A673 (cell line): ENCODE measurements around the gene TMPRSS7. TPM values are rescaled to one million over a fixed set of nuclear protein-coding genes. Genes with fewer than 3 reads are reported as not detected.
"Not testable (repeated sequence)": the region's sequence is repeated elsewhere in the genome, so short reads cannot be mapped to it uniquely, and the experiment has no call there.

Source experiments
- BruUV-seq: library from RNA; stranded (reverse); fragments of 400-500 nt; replicated peaks from 2 replicates; lab custom pipeline; 2021; lab: Mats Ljungman, UMichigan
- CTCF ChIA-PET: fragments of 300-600 bp; sonication (Branson Sonifier 250); formaldehyde crosslinking; loops from one replicate; lab custom pipeline; 2022; ENCODE audit warnings: antibody characterized with exemption; lab: Charles Lee
- POLR2A ChIA-PET: fragments of 300-600 bp; sonication (Branson Sonifier 250); formaldehyde crosslinking; loops from one replicate; lab custom pipeline; 2022; ENCODE audit warnings: antibody characterized with exemption; ENCODE audit not compliant: low non-redundant PET; lab: Charles Lee
- DNase-seq: peaks from one replicate; pipeline ENCODE4 v3.0.0-alpha.2; 2015; ENCODE audit warnings: low spot score
- H3K27ac ChIP-seq: fragments of 200-600 bp; sonication (generic); 2 replicates; pipeline ENCODE4 v1.5.1; 2016; ENCODE audit warnings: mixed run types, low read depth, mild to moderate bottlenecking, mixed read lengths, antibody characterized with exemption, low read length; ENCODE audit not compliant: poor library complexity, severe bottlenecking
- H3K27me3 ChIP-seq: fragments of 200-600 bp; sonication (generic); replicated peaks from 2 replicates; pipeline ENCODE4 v1.6.1; 2017; ENCODE audit warnings: mixed run types, low read depth, mild to moderate bottlenecking, mixed read lengths, antibody characterized with exemption, low read length; ENCODE audit not compliant: insufficient read depth, poor library complexity
- H3K36me3 ChIP-seq: fragments of 200-600 bp; sonication (generic); 2 replicates; pipeline ENCODE4 v1.6.1; 2016; ENCODE audit warnings: mixed run types, mild to moderate bottlenecking, mixed read lengths, antibody characterized with exemption, low read length; ENCODE audit not compliant: insufficient read depth, poor library complexity, severe bottlenecking
- H3K4me1 ChIP-seq: fragments of 200-600 bp; sonication (generic); 2 replicates; pipeline ENCODE4 v1.6.1; 2017; ENCODE audit warnings: mixed run types, mild to moderate bottlenecking, mixed read lengths, antibody characterized with exemption, low read length; ENCODE audit not compliant: insufficient read depth, poor library complexity, severe bottlenecking
- H3K4me3 ChIP-seq: fragments of 200-600 bp; sonication (generic); 2 replicates; pipeline ENCODE4 v1.5.1; 2016; ENCODE audit warnings: low read depth, mixed run types, mild to moderate bottlenecking, mixed read lengths, low read length; ENCODE audit not compliant: poor library complexity, severe bottlenecking
- H3K9me3 ChIP-seq: fragments of 200-600 bp; sonication (generic); 2 replicates; pipeline ENCODE4 v1.6.1; 2016; ENCODE audit warnings: mixed run types, low read depth, mild to moderate bottlenecking, mixed read lengths, antibody characterized with exemption, low read length; ENCODE audit not compliant: poor library complexity, severe bottlenecking
- CTCF ChIP-seq: fragments of 300-800, 200-600 bp; sonication (generic); conservative IDR thresholded peaks from 2 replicates; pipeline ENCODE4 v1.5.1; 2017; ENCODE audit warnings: low read depth, mild to moderate bottlenecking, antibody characterized with exemption, low read length, moderate library complexity, mixed read lengths
- EZH2 ChIP-seq: fragments of 200-600 bp; sonication (generic); IDR thresholded peaks from 2 replicates; pipeline ENCODE4 v1.6.1; 2017; ENCODE audit warnings: borderline replicate concordance, low read depth, mild to moderate bottlenecking, mixed read lengths, antibody characterized with exemption, low read length; ENCODE audit not compliant: poor library complexity, severe bottlenecking
- intact Hi-C: fragments of 100-400 bp; cut with micrococcal nuclease; formaldehyde crosslinking; loops from one replicate; pipeline ENCODE4 v1.10.0; 2022; ENCODE audit not compliant: unreplicated experiment
- total RNA-seq: library from RNA; stranded (reverse); gene quantifications from 2 replicates; pipeline ENCODE4 v1.2.3, GENCODE V29; 2021

The TMPRSS7 gene
- total RNA-seq, 1 experiment from 2014 or later: not detected

- CTCF ChIA-PET: no interaction called here
Measured at GRCh38 chr3:112061152-112061551, 26.6 kb downstream of the TMPRSS7 start.

DNA sequence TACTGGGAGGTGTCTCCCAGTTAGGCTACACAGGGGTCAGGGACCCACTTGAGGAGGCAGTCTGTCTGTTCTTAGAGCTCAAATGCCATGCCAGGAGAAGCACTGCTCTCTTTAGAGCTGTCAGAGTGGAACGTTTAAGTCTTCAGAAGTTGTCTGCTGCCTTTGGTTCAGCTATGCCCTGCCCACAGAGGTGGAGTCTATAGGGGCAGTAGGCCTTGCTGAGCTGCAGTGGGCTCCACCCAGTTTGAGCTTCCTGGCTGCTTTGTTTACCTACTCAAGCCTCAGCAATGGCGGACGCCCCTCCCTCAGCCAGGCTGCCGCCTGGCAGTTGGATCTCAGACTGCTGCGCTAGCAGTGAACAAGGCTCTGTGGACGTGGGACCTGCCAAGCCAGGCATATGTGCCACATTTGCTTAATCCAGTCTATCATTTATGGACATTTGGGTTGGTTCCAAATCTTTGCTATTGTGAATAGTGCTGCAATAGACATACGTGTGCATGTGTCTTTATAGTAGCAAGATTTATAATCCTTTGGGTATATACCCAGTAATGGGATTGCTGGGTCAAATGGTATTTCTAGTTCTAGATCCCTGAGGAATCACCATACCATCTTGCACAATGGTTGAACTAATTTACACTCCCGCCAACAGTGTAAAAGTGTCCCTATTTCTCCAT, 38.0 kb downstream of the TMPRSS7 start:
- H3K9me3 ChIP-seq, POLR2A ChIA-PET, H3K27ac ChIP-seq, CTCF ChIA-PET, H3K36me3 ChIP-seq, intact Hi-C loops, H3K27me3 ChIP-seq, H3K4me3 ChIP-seq, BruUV-seq, H3K4me1 ChIP-seq, DNase-seq: not testable (repeated sequence)

More at GRCh38 chr3:112061152-112061551, 26.6 kb downstream of the TMPRSS7 start:
- DNase-seq: no peak
- H3K9me3 ChIP-seq: no peaks in the 10 kb centered on the region
- POLR2A ChIA-PET: no interaction called here
- BruUV-seq: no TSS peak
- intact Hi-C loops: no loop called here
- H3K36me3 ChIP-seq: no peaks in the 10 kb centered on the region
- H3K4me3 ChIP-seq: no peak overlapping the region
- no peaks in the 10 kb centered on the region for H3K27me3 ChIP-seq
- H3K27ac ChIP-seq: no peak overlapping the region
- no peak for TF ChIP-seq CTCF
- no peak for TF ChIP-seq EZH2
- H3K4me1 ChIP-seq: no peaks in the 10 kb centered on the region

DNA sequence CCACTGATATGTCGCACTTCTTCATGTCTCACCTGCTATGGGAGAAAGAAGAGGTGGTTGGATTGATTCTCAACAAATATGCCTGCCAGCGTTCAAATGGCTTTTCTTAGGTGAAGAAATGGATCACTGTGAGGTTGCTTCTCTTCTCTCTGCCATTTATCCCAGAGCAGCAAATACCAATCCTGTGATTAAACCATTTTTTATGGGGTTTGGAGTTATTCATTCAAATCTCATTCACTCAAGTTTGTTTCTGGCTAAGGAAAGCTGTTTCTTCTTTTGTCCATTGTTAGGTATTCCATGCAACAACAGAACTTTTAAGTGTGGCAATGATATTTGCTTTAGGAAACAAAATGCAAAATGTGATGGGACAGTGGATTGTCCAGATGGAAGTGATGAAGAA, 39.5 kb downstream of the TMPRSS7 start:
- no peak overlapping the region for H3K4me3 ChIP-seq
- no peaks in the 10 kb centered on the region for H3K36me3 ChIP-seq
- POLR2A ChIA-PET: no interaction called here
- no peak for TF ChIP-seq EZH2
- TF ChIP-seq CTCF: no peak
- BruUV-seq: no TSS peak
- no peaks in the 10 kb centered on the region for H3K9me3 ChIP-seq
- CTCF ChIA-PET: no interaction called here
- no peaks in the 10 kb centered on the region for H3K27me3 ChIP-seq
- H3K4me1 ChIP-seq: no peaks in the 10 kb centered on the region
- intact Hi-C loops: no loop called here
- no peak overlapping the region for H3K27ac ChIP-seq
- DNase-seq: no peak
